IMR-90 (cell line): ENCODE results near the gene HMG20B. TPM values are rescaled to one million over a fixed set of nuclear protein-coding genes. Genes with fewer than 3 reads are reported as not detected.

Source experiments
- ATAC-seq: fragments of 200-7000 bp; cut with Tn5 transposase; 2 replicates; pipeline ENCODE4 v1.9.1; 2020; ENCODE audit warnings: low read depth, mild to moderate bottlenecking, moderate library complexity
- BruUV-seq: library from RNA; stranded (reverse); fragments of 400-500 nt; replicated peaks from 2 replicates; lab custom pipeline; 2021; lab: Mats Ljungman, UMichigan
- CTCF ChIA-PET: fragments of 300-600 bp; formaldehyde crosslinking; extraction: SDS; loops from one replicate; lab custom pipeline; 2021; ENCODE audit warnings: antibody characterized with exemption; lab: Yijun Ruan, JAX
- POLR2A ChIA-PET: fragments of 300-600 bp; sonication (Branson Sonifier 250); formaldehyde crosslinking; loops from one replicate; lab custom pipeline; 2022; ENCODE audit warnings: antibody characterized with exemption; ENCODE audit not compliant: unreplicated experiment; lab: Charles Lee
- DNase-seq: peaks from one replicate; pipeline ENCODE4 v3.0.0; 2013
- H2AFZ ChIP-seq: replicated peaks from 2 replicates; pipeline ENCODE3; 2013; ENCODE audit warnings: low read length, mild to moderate bottlenecking; ENCODE audit not compliant: poor library complexity
- H2AK5ac ChIP-seq: 2 replicates; pipeline ENCODE4 v1.6.1; 2013; ENCODE audit warnings: low read depth, low read length, inconsistent platforms
- H2AK9ac ChIP-seq: replicated peaks from 2 replicates; pipeline ENCODE3; 2013; ENCODE audit warnings: mild to moderate bottlenecking, low read depth, low read length, moderate library complexity; ENCODE audit not compliant: poor library complexity
- H2BK120ac ChIP-seq: 2 replicates; pipeline ENCODE4 v1.6.1; 2013; ENCODE audit warnings: low read depth, low read length, inconsistent platforms
- H2BK15ac ChIP-seq: 3 replicates; pipeline ENCODE4 v1.6.1; 2013; ENCODE audit warnings: low read depth, low read length, inconsistent platforms
- H2BK20ac ChIP-seq: 2 replicates; pipeline ENCODE4 v1.6.1; 2013; ENCODE audit warnings: low read depth, mild to moderate bottlenecking, inconsistent platforms, low read length, moderate library complexity
- H2BK5ac ChIP-seq: 2 replicates; pipeline ENCODE4 v1.6.1; 2013; ENCODE audit warnings: mild to moderate bottlenecking, low read depth, low read length, inconsistent platforms; ENCODE audit not compliant: poor library complexity, severe bottlenecking
- H3K14ac ChIP-seq: replicated peaks from 2 replicates; pipeline ENCODE4 v1.6.1; 2013; ENCODE audit warnings: low read depth, low read length, inconsistent platforms
- H3K18ac ChIP-seq: 2 replicates; pipeline ENCODE4 v1.6.1; 2013; ENCODE audit warnings: low read depth, low read length, control low read depth
- H3K23ac ChIP-seq: 2 replicates; pipeline ENCODE4 v1.6.1; 2013; ENCODE audit warnings: low read depth, low read length, inconsistent platforms
- H3K27ac ChIP-seq: 2 replicates; pipeline ENCODE4 v1.5.1; 2013; ENCODE audit warnings: mild to moderate bottlenecking, control low read depth, low read length; ENCODE audit not compliant: insufficient read depth
- H3K27me3 ChIP-seq: 2 replicates; pipeline ENCODE4 v1.6.1; 2013; ENCODE audit warnings: low read length; ENCODE audit not compliant: control insufficient read depth, insufficient read depth
- H3K36me3 ChIP-seq: 2 replicates; pipeline ENCODE4 v1.6.1; 2013; ENCODE audit warnings: low read length, mixed read lengths; ENCODE audit not compliant: control insufficient read depth, insufficient read depth
- H3K4ac ChIP-seq: 2 replicates; pipeline ENCODE4 v1.6.1; 2013; ENCODE audit warnings: low read depth, low read length, inconsistent platforms
- H3K4me1 ChIP-seq: 2 replicates; pipeline ENCODE4 v1.6.1; 2013; ENCODE audit warnings: low read length, mixed read lengths; ENCODE audit not compliant: control insufficient read depth, insufficient read depth
- H3K4me2 ChIP-seq: 2 replicates; pipeline ENCODE4 v1.6.1; 2013; ENCODE audit warnings: low read depth, mild to moderate bottlenecking, control low read depth, low read length, moderate library complexity
- H3K4me3 ChIP-seq: 2 replicates; pipeline ENCODE4 v1.5.1; 2013; ENCODE audit warnings: low read depth, mild to moderate bottlenecking, control low read depth, low read length, moderate library complexity; ENCODE audit not compliant: insufficient read depth
- H3K56ac ChIP-seq: 2 replicates; pipeline ENCODE4 v1.6.1; 2013; ENCODE audit warnings: low read length, inconsistent platforms; ENCODE audit not compliant: insufficient read depth; ENCODE audit errors: extremely low read depth
- H3K79me1 ChIP-seq, 2 experiments: 2 replicates each; pipeline ENCODE4 v1.6.1; 2013; ENCODE audit warnings: low read length in 2 of 2, inconsistent platforms in 1 of 2, low read depth in 1 of 2
- H3K9ac ChIP-seq: 2 replicates; pipeline ENCODE4 v1.6.1; 2013; ENCODE audit warnings: low read depth, low read length, control low read depth
- H3K9me1 ChIP-seq: 2 replicates; pipeline ENCODE4 v1.6.1; 2013; ENCODE audit warnings: low read length, inconsistent platforms; ENCODE audit not compliant: insufficient read depth
- H3K9me3 ChIP-seq: 2 replicates; pipeline ENCODE4 v1.6.1; 2013; ENCODE audit warnings: low read length; ENCODE audit not compliant: control insufficient read depth, insufficient read depth
- H4K20me1 ChIP-seq: 2 replicates; pipeline ENCODE4 v1.6.1; 2013; ENCODE audit warnings: low read length, inconsistent platforms; ENCODE audit not compliant: insufficient read depth
- H4K5ac ChIP-seq: 2 replicates; pipeline ENCODE4 v1.6.1; 2013; ENCODE audit warnings: mild to moderate bottlenecking, low read depth, low read length, control low read depth
- H4K8ac ChIP-seq, 2 experiments: 2 replicates each; pipeline ENCODE4 v1.6.1; 2013; ENCODE audit warnings: low read depth in 2 of 2, low read length in 2 of 2, control low read depth in 1 of 2, inconsistent platforms in 1 of 2
- H4K91ac ChIP-seq: 2 replicates; pipeline ENCODE4 v1.6.1; 2013; ENCODE audit warnings: low read depth, low read length, inconsistent platforms; ENCODE audit not compliant: insufficient read depth
- POLR2A ChIP-seq: IDR thresholded peaks from 2 replicates; pipeline ENCODE4 v1.6.1; 2012; ENCODE audit warnings: mild to moderate bottlenecking, low read depth, low read length
- WGBS, 2 experiments: methylation state at CpG; one replicate each; pipeline versions ENCODE4 v1.1.5 to v1.1.7; 2013; ENCODE audit warnings: missing lambda C conversion rate in 2 of 2; ENCODE audit not compliant: insufficient read length in 1 of 2; ENCODE audit errors: extremely low coverage in 2 of 2; 5-methylcytosine and 5-hydroxymethylcytosine counted together
- dilution Hi-C: fragments of 300-500 bp; cut with HindIII; formaldehyde crosslinking; loops from one replicate; pipeline ENCODE4 v1.14.3; 2018; ENCODE audit warnings: low sequenced_read_pairs; ENCODE audit not compliant: unreplicated experiment
- in situ Hi-C: fragments of 300-500 bp; cut with MboI; formaldehyde crosslinking; loops from 3 replicates; pipeline ENCODE4 v1.14.3; 2019; ENCODE audit warnings: low sequenced_read_pairs, inconsistent platforms, mixed read lengths
- intact Hi-C: fragments of 100-400 bp; cut with micrococcal nuclease; formaldehyde crosslinking; loops from 2 replicates; pipeline ENCODE4 v1.10.0; 2022
- polyA plus RNA-seq, 3 experiments: library from polyadenylated mRNA; depleted of rRNA; stranded (reverse); fragments of >200 nt; gene quantifications; 2 replicates each; pipeline ENCODE4 v1.2.3, GENCODE V29; 2012; ENCODE audit warnings: low replicate concordance in 1 of 3
- total RNA-seq: library from RNA; depleted of rRNA; stranded (reverse); fragments of >200 nt; gene quantifications from 2 replicates; pipeline ENCODE4 v1.2.3, GENCODE V29; 2012
- TF ChIP-seq, protein P1 (sequence below): conservative IDR thresholded peaks from 2 replicates; pipeline ENCODE4 v1.5.1; 2012; ENCODE audit warnings: mild to moderate bottlenecking, low read depth, low read length, improper control_type of control experiment

HMG20B gene
- total and polyA plus RNA-seq, 2 of the 4 experiments (the other 2 are of a cell fraction) = 57.5 to 63.8 TPM

DNA sequence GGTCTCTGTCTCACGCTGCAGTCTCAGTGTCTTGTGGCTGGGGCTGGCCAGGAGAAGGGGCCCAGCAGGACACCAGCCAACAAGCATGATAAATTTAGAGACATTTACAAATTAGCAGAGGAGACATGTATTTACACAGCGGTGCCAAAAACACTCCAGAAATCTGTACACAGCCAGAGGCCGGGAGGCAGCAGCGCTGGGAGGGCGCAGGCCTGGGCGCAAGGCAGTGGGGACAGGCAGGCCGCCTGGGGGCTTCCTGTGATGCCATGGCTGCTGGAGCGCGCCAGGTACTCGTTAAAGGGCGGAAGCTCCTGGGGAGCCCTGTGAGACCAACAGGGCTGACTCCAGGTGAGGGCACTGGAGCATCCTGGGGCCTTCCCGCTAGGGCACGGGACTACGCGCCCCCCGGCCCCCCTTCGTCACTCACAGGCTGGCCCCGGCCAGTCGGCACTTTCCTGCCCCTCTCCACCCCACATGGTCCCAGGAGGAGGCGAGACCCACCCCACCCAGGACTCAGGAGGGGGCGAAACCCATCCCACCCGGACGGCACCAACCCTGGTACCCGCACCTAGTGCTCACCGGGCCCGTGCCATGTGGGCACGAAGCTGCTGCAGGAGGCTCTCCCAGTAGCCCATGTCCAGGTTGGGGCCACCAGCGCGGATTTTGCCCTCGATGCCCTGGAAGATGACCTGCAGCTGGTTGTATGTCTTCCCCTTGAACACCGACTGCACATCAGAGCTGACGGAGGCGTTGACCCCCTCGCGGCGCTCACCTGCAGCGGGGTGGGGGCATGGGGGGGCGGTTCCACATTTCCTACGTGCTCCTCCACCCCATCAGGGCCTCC, 41.3 kb downstream of the HMG20B start:
- no peak overlapping the region for H3K18ac ChIP-seq
- H3K27ac ChIP-seq = no peak overlapping the region
- H4K20me1 ChIP-seq = peaks cover 3% of the 10 kb centered on the region; the same call in 1 of the 2 replicates
- no peak overlapping the region for H3K9ac ChIP-seq
- intact Hi-C loops = loop anchor here (10.0 kb wide), 1 partner anchor 289 kb away; no protein-coding TSS in a partner anchor
- DNase-seq (no peak), ATAC-seq (no peak)
- H4K5ac ChIP-seq = no peak overlapping the region
- no peak overlapping the region for H2AFZ ChIP-seq
- H3K4me3 ChIP-seq = no peak overlapping the region
- no peak overlapping the region for H3K14ac ChIP-seq
- peaks cover 32% of the 10 kb centered on the region for H3K36me3 ChIP-seq
- no peak overlapping the region for H4K91ac ChIP-seq
- H3K27me3 ChIP-seq = no peaks in the 10 kb centered on the region
- H3K4me1 ChIP-seq = peaks cover 3% of the 10 kb centered on the region; the same call in 1 of the 2 replicates
- BruUV-seq = no TSS peak
- no peak overlapping the region for H3K56ac ChIP-seq
- H3K23ac ChIP-seq = no peak overlapping the region
- 68% methylated on average over 14 of the region's 39 CpGs; no CpG with 5 or more reads in 1 of the 2 experiments for WGBS, 2 experiments
- H2AK5ac ChIP-seq = no peak overlapping the region
- no peaks in the 10 kb centered on the region for H3K9me1 ChIP-seq
- H2AK9ac ChIP-seq = no peak overlapping the region
- H2BK15ac ChIP-seq = no peak overlapping the region
- in situ Hi-C loops = loop anchor here (25.0 kb wide), 1 partner anchor 302 kb away; no protein-coding TSS in a partner anchor
- no peak overlapping the region for H2BK5ac ChIP-seq
- dilution Hi-C loops = no loop called here
- H2BK20ac ChIP-seq = no peak overlapping the region
- CTCF ChIA-PET = no interaction called here
- H3K79me1 ChIP-seq = peaks cover 0 to 8% of the 10 kb centered on the region in 2 experiments; a peak in 1 of 4 replicates
- TF ChIP-seq POLR2A = no peak
- TF ChIP-seq, protein P1, sequence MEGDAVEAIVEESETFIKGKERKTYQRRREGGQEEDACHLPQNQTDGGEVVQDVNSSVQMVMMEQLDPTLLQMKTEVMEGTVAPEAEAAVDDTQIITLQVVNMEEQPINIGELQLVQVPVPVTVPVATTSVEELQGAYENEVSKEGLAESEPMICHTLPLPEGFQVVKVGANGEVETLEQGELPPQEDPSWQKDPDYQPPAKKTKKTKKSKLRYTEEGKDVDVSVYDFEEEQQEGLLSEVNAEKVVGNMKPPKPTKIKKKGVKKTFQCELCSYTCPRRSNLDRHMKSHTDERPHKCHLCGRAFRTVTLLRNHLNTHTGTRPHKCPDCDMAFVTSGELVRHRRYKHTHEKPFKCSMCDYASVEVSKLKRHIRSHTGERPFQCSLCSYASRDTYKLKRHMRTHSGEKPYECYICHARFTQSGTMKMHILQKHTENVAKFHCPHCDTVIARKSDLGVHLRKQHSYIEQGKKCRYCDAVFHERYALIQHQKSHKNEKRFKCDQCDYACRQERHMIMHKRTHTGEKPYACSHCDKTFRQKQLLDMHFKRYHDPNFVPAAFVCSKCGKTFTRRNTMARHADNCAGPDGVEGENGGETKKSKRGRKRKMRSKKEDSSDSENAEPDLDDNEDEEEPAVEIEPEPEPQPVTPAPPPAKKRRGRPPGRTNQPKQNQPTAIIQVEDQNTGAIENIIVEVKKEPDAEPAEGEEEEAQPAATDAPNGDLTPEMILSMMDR = no peak
- POLR2A ChIA-PET = no interaction called here
- no peaks in the 10 kb centered on the region for H3K9me3 ChIP-seq
- no peak overlapping the region for H2BK120ac ChIP-seq
- H4K8ac ChIP-seq = no peak overlapping the region
- no peak overlapping the region for H3K4ac ChIP-seq
- no peak overlapping the region for H3K4me2 ChIP-seq
